HK-2 (cell line): ENCODE measurements around the gene DPP4.
"Not testable (repeated sequence)": the region's sequence is repeated elsewhere in the genome, so short reads cannot be mapped to it uniquely, and the experiment has no call there.

ENCODE experiments used
- DNase-seq: peaks from one replicate; pipeline ENCODE4 v3.0.0-alpha.2; 2018; ENCODE audit not compliant: unreplicated experiment

Gene DPP4

GRCh38 chr2:162058973-162059668 is 14.9 kb downstream of the DPP4 start:
- DNase-seq: no peak

GRCh38 chr2:162057426-162057825 is 16.6 kb downstream of the DPP4 start:
- DNase-seq: no peak

- no peak for DNase-seq
Observed at GRCh38 chr2:162056796-162057399, 17.1 kb downstream of the DPP4 start.

- DNase-seq: no peak
Observed at GRCh38 chr2:162053808-162054155, 20.2 kb downstream of the DPP4 start.

GRCh38 chr2:162053066-162053807 is 20.8 kb downstream of the DPP4 start:
- DNase-seq: no peak

- no peak for DNase-seq
Observed at GRCh38 chr2:162050513-162050961, 23.5 kb downstream of the DPP4 start.

- DNase-seq: not testable (repeated sequence)
Observed at GRCh38 chr2:162049089-162049488, 24.9 kb downstream of the DPP4 start.

GRCh38 chr2:162044586-162044985 is 29.4 kb downstream of the DPP4 start:
- no peak for DNase-seq

- no peak for DNase-seq
Observed at GRCh38 chr2:162043132-162043531, 30.9 kb downstream of the DPP4 start.

- DNase-seq: no peak
Observed at GRCh38 chr2:162041485-162041884, 32.5 kb downstream of the DPP4 start.

- DNase-seq: no peak
Observed at GRCh38 chr2:162038725-162039124, 35.3 kb downstream of the DPP4 start.

GRCh38 chr2:162037886-162038285 is 36.1 kb downstream of the DPP4 start:
- DNase-seq: no peak

- no peak for DNase-seq
Observed at GRCh38 chr2:162037028-162037795, 36.8 kb downstream of the DPP4 start.

- DNase-seq: no peak
Observed at GRCh38 chr2:162035981-162036380, 38.0 kb downstream of the DPP4 start.

- DNase-seq: no peak
Observed at GRCh38 chr2:162030363-162031190, 43.4 kb downstream of the DPP4 start.

GRCh38 chr2:162029287-162029901 is 44.6 kb downstream of the DPP4 start:
- DNase-seq: peak; percentile 69

- no peak for DNase-seq
Observed at GRCh38 chr2:162028511-162028910, 45.5 kb downstream of the DPP4 start.

- no peak for DNase-seq
Observed at GRCh38 chr2:162025121-162025911, 48.7 kb downstream of the DPP4 start.

- DNase-seq: peak; percentile 25
Observed at GRCh38 chr2:162022290-162022945, 51.6 kb downstream of the DPP4 start.
